Femur (tissue), 1 donor: Measurements from ENCODE around the gene HSD17B10.
"Not testable (repeated sequence)": the region's sequence is repeated elsewhere in the genome, so short reads cannot be mapped to it uniquely, and the experiment has no call there.

Source experiments
- DNase-seq: peaks from one replicate; pipeline ENCODE4 v3.0.0-alpha.2; 2017

The HSD17B10 gene

GRCh38 chrX:53435997-53436396, 1.8 kb upstream of the HSD17B10 start:
- DNase-seq = peak; percentile 68

GRCh38 chrX:53430231-53430630, 3.9 kb downstream of the HSD17B10 start:
- DNase-seq = no peak

- no peak for DNase-seq
Measured at GRCh38 chrX:53429755-53430154, 4.4 kb downstream of the HSD17B10 start.

GRCh38 chrX:53422861-53423306, 11.3 kb downstream of the HSD17B10 start, which contains the start of gene RIBC1:
Gene RIBC1, plus strand, starts transcription at chrX:53422873. Its CDS starts 3,404 bp downstream, at chrX:53426277.
- no peak for DNase-seq

- DNase-seq = peak; percentile 100
Measured at GRCh38 chrX:53422086-53422860, 11.9 kb downstream of the HSD17B10 start, which contains the start of gene SMC1A. Gene SMC1A, minus strand, starts transcription at chrX:53422654. Its CDS starts 54 bp downstream, at chrX:53422600.

GRCh38 chrX:53421772-53422085, 12.4 kb downstream of the HSD17B10 start:
- DNase-seq = no peak

- DNase-seq = no peak
Measured at GRCh38 chrX:53421125-53421524, 13.0 kb downstream of the HSD17B10 start.

GRCh38 chrX:53420351-53420750, 13.8 kb downstream of the HSD17B10 start:
- DNase-seq = not testable (repeated sequence)

GRCh38 chrX:53412446-53412845, 21.7 kb downstream of the HSD17B10 start:
- DNase-seq = no peak

GRCh38 chrX:53403535-53403934, 30.6 kb downstream of the HSD17B10 start:
- no peak for DNase-seq

- DNase-seq = no peak
Measured at GRCh38 chrX:53398216-53398615, 36.0 kb downstream of the HSD17B10 start.

- no peak for DNase-seq
Measured at GRCh38 chrX:53395605-53396298, 38.4 kb downstream of the HSD17B10 start.

- no peak for DNase-seq
Measured at GRCh38 chrX:53383376-53384076, 50.6 kb downstream of the HSD17B10 start.
